Stimulated activated CD8-positive, alpha-beta memory T cell treated with anti-CD3 and anti-CD28 coated beads, Interleukin-15, amount 100 ng/mL, for 24 hours (primary cell): ENCODE data around the gene NKAIN1.
"Not testable (repeated sequence)": the region's sequence is repeated elsewhere in the genome, so short reads cannot be mapped to it uniquely, and the experiment has no call there.

Experiments used
- DNase-seq: peaks from one replicate; pipeline ENCODE4 v3.0.0-alpha.2; 2020; ENCODE audit warnings: low read depth

The NKAIN1 gene

GRCh38 chr1:31152181-31152795 is 87.4 kb downstream of the NKAIN1 start:
- DNase-seq, result no peak

DNA sequence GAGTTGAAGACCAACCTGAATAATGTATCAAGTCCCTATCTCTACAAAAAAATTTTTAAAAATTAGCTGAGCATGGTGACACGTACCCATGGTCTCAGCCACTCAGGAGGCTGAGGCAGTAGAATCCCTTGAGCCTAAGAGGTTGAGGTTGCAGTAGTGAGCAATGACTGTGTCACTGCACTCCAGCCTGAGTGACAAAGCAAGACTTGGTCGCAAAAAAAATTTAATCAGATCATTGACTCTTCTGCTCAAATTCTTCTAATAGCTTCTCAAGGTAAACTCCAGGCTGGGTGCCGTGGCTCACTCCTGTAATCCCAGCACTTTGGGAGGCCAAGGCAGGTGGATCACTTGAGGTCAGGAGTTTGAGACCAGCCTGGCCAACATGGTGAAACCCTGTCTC is 88.3 kb downstream of the NKAIN1 start:
- no peak for DNase-seq

- DNase-seq, result no peak
These were observed 91.3 kb downstream of the NKAIN1 start for GRCh38 chr1:31148409-31148808.

DNA sequence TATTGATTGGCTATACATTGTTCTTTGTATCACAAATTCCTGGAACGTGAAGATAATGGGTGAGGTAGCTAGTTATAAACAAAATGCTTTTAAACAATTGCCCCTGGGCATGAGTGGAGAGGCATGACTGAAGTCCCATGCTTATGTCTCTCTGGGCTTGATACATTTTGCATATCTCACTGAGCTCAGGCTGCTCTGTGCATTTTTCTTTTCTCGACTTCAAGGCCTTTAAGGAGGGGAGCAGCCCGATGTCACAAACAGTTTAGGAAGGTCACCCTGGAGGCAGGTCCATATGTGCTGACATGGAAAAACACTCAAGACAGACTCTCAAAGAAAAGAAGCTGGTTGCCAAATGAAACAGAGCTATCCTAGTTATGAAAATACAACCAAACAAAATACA is 94.0 kb downstream of the NKAIN1 start:
- DNase-seq, result no peak

DNA sequence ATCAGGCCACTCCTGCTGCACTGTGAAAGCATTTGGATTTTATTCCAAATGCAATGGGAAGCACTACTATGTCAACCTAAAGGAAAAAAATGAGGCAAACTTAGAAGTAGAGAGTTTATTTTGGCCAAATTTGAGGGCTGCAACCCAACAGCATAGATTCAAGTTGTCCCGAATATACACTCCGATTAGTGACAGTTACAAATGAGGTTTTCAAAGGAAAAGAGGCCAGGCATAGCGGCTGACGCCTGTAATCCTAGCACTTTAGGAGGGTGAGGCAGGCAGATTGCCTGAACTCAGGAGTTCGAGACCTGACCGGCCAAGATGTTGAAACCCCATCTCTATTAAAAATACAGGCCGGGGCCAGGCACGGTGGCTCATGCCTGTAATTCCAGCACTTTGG is 95.2 kb downstream of the NKAIN1 start:
- no peak for DNase-seq

DNA sequence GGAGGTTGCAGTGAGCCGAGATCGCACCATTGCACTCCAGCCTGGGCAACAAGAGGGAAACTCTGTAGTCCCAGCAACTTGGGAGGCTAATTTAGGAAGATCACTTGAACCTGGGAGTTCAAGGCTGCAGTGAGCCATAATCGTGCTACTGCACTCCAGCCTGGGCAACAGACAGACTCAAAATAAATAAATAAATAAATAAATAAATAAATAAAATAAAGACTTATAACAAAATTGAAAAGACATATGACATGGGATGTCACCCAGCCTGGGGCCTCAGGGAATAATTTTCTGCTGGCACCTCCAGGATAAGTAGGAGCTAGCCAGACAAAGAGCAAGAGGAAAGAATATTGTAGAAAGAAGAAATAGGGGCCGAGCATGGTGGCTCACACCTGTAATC is 96.2 kb downstream of the NKAIN1 start:
- DNase-seq, result no peak

- DNase-seq, result no peak
These were observed 97.3 kb downstream of the NKAIN1 start for GRCh38 chr1:31142406-31142805.

GRCh38 chr1:31140299-31140698 is 99.4 kb downstream of the NKAIN1 start:
- no peak for DNase-seq

DNA sequence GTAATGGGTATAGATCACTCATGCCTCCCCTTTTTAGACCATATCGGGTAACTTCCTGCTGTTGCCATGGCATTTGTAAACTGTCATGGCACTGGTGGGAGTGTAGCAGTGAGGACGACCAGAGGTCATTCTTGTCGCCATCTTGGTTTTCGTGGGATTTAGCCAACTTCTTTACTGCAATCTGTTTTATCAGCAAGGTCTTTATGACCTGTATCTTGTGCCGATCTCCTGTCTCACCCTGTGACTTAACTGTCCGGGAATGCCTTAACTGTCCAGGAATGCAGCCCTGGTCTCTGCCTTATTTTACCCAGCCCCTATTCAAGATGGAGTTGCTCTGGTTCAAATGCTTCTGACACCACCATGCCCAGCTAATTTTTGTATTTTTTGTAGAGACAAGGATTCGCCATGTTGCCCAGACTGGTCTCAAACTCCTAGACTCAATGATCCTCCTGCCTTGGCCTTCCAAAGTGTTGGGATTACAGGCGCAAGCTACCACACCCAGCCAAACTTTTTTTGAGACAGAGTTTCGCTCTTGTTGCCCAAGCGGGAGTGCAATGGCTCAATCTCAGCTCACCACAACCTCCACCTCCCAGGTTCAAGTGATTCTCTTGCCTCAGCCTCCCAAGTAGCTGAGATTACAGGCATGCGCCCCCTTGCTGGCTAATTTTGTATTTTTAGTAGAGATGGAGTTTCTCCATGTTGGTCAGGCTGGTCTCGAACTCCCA is 100.7 kb downstream of the NKAIN1 start:
- DNase-seq, result not testable (repeated sequence)

DNA sequence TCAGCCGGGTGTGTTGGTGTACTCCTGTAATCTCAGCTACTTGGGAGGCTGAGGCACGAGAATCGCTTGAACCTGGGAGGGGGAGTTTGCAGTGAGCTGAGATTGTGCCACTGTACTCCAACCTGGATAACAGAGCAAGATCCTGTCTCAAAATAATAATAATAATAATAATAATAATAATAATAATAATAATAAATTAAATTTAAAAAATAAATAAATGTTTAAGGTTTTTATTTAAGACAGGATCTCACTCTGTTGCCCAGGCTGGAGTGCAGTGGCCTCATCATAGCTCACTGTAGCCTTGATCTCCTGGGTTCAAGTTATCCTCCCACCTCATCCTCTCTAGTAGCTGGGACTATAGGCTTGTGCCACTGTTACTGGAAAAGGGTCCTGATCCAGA is 101.8 kb downstream of the NKAIN1 start:
- not testable (repeated sequence) for DNase-seq

GRCh38 chr1:31135973-31136600 is 103.6 kb downstream of the NKAIN1 start:
- DNase-seq, result no peak

- no peak for DNase-seq
These were observed 106.3 kb downstream of the NKAIN1 start for GRCh38 chr1:31133368-31133767.
